ENCODE results near the gene PLOD1.

Gene PLOD1

GRCh38 chr1:11913291-11913690, 21.2 kb upstream of the PLOD1 start:
- H3K4me3 ChIP-seq (replicated peaks; ENCODE audit: low read depth, low read length): no peak overlapping the region
- TF ChIP-seq CTCF (IDR thresholded peaks at IDR 0.05; ENCODE audit: low read length, missing control alignments): no peak
- DNase-seq (ENCODE audit: low read depth): no peak

- DNase-seq (ENCODE audit: low read depth): no peak
- no peak for TF ChIP-seq CTCF (IDR thresholded peaks at IDR 0.05; ENCODE audit: low read length, missing control alignments)
- no peak overlapping the region for H3K4me3 ChIP-seq (replicated peaks; ENCODE audit: low read depth, low read length)
These were observed 20.5 kb upstream of the PLOD1 start for GRCh38 chr1:11914024-11914423.

GRCh38 chr1:11918799-11919519, 15.6 kb upstream of the PLOD1 start:
- peak; percentile 79 for DNase-seq (ENCODE audit: low read depth)

GRCh38 chr1:11919621-11920020, 14.9 kb upstream of the PLOD1 start:
- TF ChIP-seq CTCF (IDR thresholded peaks at IDR 0.05; ENCODE audit: low read length, missing control alignments): no peak
- DNase-seq (ENCODE audit: low read depth): no peak
- no peak overlapping the region for H3K4me3 ChIP-seq (replicated peaks; ENCODE audit: low read depth, low read length)

More at GRCh38 chr1:11918799-11919519, 15.6 kb upstream of the PLOD1 start:
- no peak overlapping the region for H3K4me3 ChIP-seq (replicated peaks; ENCODE audit: low read depth, low read length)
- TF ChIP-seq CTCF (IDR thresholded peaks at IDR 0.05; ENCODE audit: low read length, missing control alignments): no peak

GRCh38 chr1:11920239-11920903, 14.1 kb upstream of the PLOD1 start:
- TF ChIP-seq CTCF (IDR thresholded peaks at IDR 0.05; ENCODE audit: low read length, missing control alignments): no peak
- DNase-seq (ENCODE audit: low read depth): no peak
- no peak overlapping the region for H3K4me3 ChIP-seq (replicated peaks; ENCODE audit: low read depth, low read length)

- TF ChIP-seq CTCF (IDR thresholded peaks at IDR 0.05; ENCODE audit: low read length, missing control alignments): no peak
- H3K4me3 ChIP-seq (replicated peaks; ENCODE audit: low read depth, low read length): no peak overlapping the region
- no peak for DNase-seq (ENCODE audit: low read depth)
These were observed 13.5 kb upstream of the PLOD1 start for GRCh38 chr1:11921022-11921421.
